NCI-H510A (cell line): ENCODE data around the gene CALHM6.

Experiments used
- DNase-seq: peaks from one replicate; lab custom pipeline; 2025; lab: John Stamatoyannopoulos, UW

Gene CALHM6

DNA sequence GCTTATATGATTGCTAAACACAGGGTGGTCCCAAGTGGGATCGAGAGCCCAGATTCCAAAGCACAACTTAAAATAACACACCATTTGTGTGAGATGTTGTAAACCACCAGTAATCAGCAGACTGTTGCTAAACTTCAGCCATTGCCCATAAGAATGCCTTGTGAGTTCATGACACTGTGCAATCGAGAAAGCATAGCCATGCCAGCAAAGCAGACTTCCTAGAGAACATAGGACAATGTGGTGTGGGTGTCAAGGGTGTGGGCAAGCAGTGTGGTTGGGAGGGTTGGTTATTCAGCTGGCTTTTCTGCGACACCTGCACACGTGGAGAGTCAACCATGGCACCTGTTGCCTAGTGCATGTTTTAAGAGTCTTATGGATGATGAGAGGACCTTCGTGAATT is 16.1 kb upstream of the CALHM6 start:
- no peak for DNase-seq

DNA sequence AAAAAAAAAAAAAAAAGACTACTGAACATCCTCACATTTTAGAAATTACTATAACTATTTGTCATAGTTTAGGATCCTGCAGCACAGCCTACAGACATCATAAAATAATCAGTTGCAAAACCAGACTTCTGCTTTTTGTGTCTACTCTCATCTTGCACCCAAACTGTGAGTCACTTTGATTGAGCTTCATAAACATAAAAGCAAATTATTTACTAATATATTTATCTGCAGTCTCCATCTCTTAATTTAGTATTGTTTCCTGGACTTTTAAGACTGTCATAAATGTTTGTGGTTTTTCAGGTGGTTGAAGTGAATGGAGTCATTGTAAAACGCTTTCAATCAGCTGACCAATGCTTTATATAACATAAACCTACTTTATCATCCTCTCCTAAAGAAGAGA is 14.8 kb upstream of the CALHM6 start:
- no peak for DNase-seq

DNA sequence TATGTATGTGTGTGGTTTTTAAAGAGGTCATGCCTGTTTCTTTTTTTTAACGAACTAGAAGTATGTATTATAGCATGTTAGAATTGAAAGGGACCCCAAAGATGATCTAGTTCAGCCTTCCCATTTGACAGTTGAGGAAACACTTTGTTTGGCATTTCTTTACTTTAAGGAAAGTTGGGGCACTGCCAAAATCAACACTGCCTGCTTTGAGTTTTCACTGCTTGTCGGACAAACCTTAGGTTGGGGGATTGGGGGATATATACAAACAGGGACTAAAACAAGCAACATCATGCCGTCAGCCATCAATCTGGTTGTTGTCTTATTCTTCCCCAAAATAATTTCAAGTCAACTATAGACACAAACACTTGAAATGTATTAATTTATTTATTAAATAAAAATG is 14.1 kb upstream of the CALHM6 start:
- no peak for DNase-seq

DNA sequence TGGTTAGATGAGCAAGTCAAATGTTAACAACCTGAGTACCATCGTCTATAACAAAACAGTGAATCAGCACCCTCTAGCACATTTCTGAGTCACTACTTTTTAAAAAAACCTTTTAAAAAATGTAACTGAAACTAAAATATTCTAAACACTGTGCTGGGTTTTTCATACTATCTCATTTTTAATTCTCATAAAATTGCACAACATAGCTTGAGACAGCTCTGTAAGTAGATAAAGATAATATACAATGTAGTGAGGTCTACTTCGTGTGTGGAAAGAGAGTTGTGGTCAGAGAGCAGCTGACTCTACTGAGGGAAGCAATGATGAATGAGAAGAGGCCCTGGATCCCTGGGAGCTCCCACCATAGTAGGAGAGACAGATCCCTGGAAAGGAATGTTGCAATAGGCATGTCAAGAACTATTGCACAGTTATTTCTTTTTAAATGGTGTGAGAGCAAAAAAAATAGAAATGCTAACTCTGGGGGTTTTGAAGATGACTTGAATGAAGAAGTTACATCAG is 13.6 kb upstream of the CALHM6 start:
- no peak for DNase-seq

DNA sequence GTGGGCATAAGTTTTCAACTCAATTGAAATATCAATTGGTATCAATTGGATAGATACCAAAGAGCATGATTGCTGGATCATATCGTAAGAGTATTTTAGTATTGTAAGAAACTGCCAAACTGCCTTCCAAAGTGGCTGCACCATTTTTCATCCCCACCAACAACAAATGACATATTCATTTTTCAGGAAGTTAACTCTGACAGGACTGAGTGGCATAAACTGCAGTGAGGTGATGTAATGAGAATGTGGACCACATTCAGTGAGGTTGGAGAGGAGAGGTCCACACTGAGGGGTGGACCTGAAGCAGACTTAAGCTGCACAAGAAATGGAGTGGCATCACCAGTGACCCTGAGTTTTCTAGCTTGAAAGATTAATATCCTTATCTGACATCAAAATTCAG is 11.6 kb upstream of the CALHM6 start:
- DNase-seq, result no peak

DNA sequence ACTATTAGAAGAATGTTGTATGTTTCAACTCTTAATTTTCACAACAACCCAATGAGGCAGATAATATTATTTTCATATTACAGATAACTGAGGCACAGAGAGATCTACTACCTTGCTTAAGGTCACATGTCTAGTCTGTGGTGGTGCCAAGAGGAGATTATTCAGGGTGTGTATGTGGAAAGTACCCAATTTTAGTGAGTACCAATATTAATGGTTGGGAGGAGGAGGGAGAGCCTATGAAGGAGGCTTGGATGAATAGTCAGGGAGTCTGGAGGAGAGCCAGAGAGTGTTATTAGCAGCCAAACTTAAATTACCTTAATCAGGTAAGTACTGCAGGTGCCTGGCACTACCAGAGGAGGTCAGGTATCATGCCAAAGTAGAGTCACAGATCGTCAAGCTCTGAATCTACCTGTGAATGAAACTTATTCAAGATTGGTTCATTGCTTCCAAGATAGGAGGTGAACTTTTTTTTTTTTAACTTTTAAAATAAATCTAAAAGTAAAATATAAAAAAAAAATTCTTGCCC is 10.9 kb upstream of the CALHM6 start:
- DNase-seq, result no peak

DNA sequence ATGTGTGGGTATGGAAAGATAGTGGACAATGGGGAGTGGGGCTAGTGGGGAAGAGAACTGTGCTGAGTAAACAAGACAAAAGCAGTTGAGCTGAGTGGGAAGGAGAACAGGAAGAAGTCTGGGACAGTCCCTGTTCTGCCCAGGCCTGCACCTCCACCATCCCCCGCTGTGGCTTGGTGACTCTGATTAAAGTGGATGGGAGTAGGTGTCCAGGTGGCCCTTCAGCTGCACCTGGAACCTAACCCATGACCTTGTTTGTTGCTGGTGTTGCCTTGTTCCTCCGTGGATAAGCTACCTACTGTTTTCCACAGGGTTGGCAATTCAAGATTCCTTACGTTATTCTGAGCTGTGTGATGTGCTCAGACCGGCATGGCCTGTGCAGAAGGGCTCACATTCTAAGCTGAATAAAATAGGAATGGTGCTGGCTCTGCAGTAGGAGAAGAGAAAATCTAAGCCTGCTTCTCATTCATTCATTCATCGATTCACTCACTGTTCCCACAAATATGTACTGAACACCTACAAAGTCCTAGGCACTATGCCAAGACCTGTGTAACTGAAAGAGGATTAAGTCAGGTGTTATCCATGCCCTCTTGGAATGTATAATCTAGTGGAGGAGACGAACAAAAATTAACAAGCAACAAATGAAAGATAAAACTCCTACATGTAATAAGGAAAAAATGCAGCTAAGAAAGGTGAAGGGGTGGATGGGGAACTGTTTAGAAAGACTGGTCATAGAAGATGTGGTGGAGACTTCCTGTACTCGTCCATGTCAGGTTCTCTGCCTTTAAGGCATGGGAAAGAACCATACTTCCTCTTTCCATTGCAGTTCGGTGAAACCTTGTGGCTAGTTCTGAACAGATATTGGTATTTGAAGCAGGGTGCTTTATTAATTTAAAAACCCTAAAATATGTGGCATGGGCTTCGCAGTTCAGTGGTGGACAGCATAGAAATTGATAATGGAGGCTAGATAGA is 10.1 kb upstream of the CALHM6 start:
- DNase-seq, result no peak

DNA sequence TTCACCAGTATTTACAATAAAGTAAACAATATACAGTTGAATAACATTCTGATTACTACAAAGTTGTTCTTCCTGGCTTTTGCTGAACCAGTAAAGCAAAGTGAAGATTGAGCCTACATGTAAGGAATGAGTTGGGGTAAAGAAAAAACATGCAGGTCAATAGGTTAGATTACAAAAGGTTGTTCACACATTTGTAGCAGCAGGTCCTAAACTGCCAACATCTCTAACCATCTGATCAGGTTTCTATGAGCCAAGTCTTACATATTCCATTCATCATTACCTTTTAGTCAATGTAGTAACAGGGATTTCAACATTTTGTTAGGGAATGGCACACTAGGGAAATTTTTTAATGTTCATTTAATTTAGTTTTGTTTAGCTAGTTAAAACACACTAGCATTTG is 9.3 kb upstream of the CALHM6 start:
- DNase-seq, result no peak

DNA sequence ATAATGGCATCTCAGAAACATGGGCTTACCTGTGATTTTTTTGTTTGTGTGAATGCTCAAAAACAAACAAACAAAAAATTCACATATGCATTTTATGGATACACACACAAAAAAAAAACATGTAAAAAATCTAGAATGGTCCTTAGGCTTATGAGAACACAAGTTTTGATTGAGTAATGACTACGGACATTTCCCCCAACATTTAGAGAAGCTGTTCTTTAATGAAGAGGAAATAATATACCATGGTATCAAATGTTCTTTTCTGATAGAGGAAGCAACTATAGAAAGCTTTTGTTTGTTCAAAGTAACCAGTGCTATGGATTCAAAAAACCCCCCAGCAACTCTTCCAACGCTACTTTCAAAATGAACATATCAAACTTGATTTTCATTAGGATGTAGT is 8.6 kb upstream of the CALHM6 start:
- DNase-seq, result no peak

DNA sequence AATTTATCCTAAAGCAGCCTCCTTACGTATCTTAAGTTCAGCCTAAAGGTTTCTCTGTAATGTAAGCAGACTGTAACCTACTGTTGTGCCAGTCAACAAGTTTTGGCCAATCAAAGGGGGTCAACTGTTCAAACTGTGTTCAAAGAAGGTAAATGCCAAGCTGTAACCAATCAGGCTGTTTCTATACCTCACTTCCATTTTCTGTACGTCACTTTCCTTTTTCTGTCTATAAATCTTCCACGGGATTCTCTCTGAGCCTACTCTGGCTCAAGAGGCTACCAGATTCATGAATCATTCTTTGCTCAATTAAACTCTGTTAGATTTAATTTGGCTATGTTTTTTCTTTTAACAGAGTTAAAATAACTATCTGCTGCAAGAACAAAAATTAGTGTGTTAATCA is 5.1 kb upstream of the CALHM6 start:
- DNase-seq, result no peak

DNA sequence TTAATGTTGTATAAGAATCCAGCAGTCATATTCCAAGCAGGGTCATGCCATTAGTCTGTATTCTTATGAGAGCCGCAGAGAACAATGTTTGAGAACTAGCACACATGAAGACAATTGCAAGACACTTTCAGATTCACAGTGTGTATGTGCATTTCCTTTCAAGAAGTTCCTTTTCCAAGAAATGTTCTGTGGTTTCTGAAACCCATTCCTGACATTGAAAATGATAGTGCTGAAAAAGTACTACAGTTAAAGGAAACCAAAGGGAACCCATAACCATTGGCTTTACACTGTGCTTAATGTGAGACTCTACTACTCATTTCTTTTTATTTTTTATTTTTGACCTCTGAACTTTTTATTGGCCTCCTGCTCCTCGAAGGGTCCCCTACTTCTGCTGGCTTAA is 4.2 kb upstream of the CALHM6 start:
- no peak for DNase-seq

DNA sequence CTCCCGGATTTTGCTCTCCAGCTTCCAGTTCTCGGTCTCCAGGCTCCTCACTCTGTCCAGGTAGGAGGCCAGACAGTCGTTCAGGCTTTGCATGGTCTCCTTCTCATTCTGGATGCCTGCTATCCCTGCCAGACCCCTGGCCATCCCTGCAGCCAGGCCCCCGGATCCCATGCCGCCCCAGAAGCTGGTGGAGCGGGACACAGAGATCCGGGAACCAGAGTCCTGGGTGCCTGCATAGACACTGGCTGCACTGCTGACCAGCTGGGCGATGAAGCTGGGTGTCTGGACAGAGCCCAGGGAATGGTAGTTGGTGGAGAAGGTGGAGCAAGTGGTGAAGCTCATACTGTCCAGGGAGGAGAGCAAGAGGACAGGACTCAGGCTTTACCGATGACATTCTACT is 2.9 kb upstream of the CALHM6 start:
- DNase-seq, result no peak

DNA sequence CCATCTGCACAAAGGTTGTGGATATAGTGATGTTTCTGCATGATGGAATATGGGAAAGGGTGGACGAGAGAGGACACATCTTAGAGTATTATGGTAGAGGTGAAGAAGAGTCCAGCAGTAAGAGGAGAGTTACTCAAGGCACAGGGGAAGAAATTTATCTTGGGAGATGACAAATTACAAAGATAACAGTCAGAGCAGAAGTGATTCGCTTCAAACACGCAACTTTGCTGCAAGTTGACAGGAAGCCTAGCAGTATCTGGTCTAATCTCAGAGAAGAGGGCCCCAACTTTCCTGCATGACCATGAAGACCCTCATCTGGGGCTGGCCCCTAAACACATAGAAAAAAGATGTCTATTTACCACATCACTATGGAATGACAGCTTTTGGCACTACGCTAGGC is 1.2 kb upstream of the CALHM6 start:
- DNase-seq, result no peak

DNA sequence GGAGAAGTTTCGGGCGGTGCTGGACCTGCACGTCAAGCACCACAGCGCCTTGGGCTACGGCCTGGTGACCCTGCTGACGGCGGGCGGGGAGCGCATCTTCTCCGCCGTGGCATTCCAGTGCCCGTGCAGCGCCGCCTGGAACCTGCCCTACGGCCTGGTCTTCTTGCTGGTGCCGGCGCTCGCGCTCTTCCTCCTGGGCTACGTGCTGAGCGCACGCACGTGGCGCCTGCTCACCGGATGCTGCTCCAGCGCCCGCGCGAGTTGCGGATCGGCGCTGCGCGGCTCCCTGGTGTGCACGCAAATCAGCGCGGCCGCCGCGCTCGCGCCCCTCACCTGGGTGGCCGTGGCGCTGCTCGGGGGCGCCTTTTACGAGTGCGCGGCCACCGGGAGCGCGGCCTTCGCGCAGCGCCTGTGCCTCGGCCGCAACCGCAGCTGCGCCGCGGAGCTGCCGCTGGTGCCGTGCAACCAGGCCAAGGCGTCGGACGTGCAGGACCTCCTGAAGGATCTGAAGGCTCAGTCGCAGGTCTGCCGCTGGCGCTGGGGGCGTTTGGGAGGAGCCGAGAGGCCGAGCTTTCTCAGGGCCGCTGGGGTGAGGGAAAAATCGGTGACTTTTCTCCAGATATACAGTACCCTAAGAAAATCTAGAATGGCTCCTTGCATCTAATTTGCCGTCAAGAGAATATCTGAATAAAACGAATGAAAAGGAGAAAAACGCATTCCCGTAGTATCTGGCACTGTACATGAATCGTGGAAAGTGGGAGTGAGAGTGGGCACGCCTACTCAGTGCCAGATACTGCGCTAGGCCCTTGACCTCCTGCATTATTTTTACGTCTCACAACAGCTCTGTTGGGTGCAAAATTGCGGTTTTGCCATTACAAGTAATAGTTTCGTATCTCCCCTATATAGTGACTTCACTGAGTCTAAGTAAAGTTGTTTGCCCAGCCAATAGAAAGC is 1.0 kb downstream of the CALHM6 start:
- DNase-seq, result no peak

DNA sequence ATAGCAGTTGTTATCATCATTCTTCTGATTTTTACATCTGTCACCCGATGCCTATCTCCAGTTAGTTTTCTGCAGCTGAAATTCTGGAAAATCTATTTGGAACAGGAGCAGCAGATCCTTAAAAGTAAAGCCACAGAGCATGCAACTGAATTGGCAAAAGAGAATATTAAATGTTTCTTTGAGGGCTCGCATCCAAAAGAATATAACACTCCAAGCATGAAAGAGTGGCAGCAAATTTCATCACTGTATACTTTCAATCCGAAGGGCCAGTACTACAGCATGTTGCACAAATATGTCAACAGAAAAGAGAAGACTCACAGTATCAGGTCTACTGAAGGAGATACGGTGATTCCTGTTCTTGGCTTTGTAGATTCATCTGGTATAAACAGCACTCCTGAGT is 2.1 kb downstream of the CALHM6 start:
- DNase-seq, result no peak

DNA sequence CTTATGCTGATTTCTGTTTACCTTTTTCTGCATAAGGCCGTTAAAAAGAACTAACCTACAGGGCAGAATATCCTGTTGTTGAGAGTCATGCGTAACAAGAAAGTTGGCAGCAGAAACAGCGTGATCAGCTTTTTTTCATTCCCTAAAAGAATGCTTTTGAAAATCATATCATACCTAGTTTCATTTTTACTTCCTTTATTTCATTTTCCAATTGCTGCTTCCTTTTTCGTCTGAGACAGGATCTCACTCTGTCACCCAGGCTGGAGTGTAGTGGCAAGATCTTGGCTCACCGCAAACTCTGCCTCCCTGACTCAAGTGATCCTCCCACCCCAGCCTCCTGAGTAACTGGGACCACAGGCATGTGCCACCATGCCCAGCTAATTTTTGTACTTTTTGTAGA is 4.1 kb downstream of the CALHM6 start:
- no peak for DNase-seq

DNA sequence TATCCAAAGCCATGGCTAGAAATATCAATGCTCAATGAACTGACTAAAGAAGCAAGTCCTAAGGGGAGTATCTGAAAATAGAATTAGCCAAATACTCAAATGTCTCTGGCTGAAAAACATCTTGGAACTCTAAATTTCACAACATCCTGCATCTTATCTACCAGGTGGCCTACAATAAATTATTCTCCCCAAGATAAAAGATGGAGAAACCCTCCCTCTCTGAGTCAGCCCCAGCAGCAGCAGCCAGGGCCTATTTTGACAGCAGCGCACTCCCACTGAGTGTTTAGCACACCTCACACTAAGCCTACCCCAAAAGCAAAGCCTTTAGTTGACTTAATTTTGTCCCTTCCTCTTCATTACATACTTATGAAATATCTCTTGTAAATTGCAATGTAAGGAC is 5.9 kb downstream of the CALHM6 start:
- no peak for DNase-seq

DNA sequence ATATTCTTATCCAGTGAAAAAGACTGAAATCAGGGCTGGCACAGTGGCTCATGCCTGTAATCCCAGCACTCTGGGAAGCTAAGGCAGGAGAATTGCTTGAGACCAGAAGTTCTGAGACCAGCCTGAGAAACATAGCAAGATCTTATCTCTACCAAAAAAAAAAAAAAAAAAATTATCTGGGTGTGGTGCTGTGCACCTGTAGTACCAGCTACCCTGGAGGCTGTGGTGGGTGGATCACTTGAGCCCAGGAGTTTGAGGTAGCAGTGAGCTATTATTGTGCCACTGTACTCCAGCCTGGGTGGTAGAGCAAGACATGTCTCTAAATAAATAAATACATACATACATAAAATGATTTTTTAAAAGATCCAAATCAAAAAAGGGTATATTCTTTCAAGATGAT is 6.3 kb downstream of the CALHM6 start:
- no peak for DNase-seq

DNA sequence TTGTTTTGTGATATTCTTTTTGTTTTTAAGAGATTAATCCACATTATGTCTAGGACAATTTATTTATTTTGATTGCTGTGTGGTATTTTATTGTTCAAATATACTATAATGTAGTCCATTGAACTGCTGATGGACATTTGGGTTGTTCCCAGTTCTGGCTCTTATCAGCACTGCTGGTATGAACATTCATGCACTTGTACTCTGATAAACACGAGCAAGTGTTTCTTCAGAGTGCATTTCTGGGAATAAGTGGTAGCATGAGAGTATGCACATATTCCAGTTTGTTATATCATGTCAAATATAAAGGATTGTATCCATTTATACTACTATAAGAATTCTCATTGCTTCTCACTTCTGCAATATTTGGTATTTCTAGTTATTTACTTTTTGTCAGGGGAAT is 7.1 kb downstream of the CALHM6 start:
- no peak for DNase-seq

DNA sequence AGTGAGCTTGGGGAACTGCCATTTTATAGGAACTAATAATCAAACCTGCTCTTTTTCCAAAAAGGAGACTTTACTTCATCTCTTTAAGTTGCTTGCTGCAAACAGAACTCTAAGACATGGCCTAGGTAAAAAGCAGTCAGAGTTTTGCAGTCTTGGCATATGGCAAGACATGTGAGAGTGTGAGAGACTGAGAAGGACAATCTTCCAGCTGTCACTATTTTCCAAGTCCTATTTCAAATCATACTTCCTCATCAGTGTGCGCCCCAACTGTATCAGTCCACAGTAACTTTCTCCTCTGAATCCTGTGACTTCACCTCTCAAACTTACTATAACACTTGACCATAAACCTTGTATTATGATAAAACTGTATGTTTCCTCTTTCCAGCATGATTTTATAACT is 10.4 kb downstream of the CALHM6 start:
- DNase-seq, result no peak

DNA sequence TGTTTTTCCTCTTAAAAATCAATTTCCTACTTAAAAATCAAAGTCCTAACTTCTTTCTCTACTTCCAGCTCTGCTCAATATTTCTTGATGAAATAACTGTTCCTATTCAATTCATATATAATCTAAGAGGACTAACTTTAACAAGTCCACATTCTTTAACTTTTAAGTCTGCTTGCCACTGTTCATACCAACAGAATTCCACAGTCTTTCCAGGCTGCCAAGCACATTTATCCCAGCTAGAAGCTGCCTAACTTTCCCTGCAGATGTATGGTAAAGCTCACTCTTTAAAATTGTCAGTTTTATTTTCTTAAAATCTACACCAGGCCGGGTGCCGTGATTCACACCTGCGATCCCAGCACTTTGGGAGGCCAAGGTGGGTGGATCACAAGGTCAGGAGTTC is 11.5 kb downstream of the CALHM6 start:
- no peak for DNase-seq

DNA sequence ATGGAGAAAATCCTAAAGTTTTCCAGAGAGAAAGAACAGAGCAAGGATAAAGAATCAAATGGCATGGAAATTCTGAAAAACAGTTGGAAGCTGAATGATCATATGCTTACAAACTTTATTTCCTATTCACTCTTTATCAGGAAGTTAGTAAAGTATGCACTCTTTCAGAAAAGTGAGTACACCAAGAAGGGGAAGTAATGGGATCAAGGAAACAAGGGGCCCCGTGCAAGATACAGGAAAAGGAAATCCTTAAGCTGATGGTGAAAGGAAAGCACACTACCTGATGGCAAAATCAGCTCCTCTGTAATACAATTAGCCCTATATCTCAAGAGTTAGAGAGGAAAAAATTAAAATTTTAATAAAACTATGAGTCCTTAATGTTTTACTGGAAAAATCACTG is 14.0 kb downstream of the CALHM6 start:
- DNase-seq, result no peak
